IMR-90 (cell line): ENCODE data around the gene HHLA2. TPM values are rescaled to one million over a fixed set of nuclear protein-coding genes. Genes with fewer than 3 reads are reported as not detected.

Experiments used
- ATAC-seq: fragments of 200-7000 bp; cut with Tn5 transposase; 2 replicates; pipeline ENCODE4 v1.9.1; 2020; ENCODE audit warnings: low read depth, mild to moderate bottlenecking, moderate library complexity
- BruUV-seq: library from RNA; stranded (reverse); fragments of 400-500 nt; replicated peaks from 2 replicates; lab custom pipeline; 2021; lab: Mats Ljungman, UMichigan
- CTCF ChIA-PET: fragments of 300-600 bp; formaldehyde crosslinking; extraction: SDS; loops from one replicate; lab custom pipeline; 2021; ENCODE audit warnings: antibody characterized with exemption; lab: Yijun Ruan, JAX
- POLR2A ChIA-PET: fragments of 300-600 bp; sonication (Branson Sonifier 250); formaldehyde crosslinking; loops from one replicate; lab custom pipeline; 2022; ENCODE audit warnings: antibody characterized with exemption; ENCODE audit not compliant: unreplicated experiment; lab: Charles Lee
- DNase-seq: peaks from one replicate; pipeline ENCODE4 v3.0.0; 2013
- H2AFZ ChIP-seq: replicated peaks from 2 replicates; pipeline ENCODE3; 2013; ENCODE audit warnings: low read length, mild to moderate bottlenecking; ENCODE audit not compliant: poor library complexity
- H2AK5ac ChIP-seq: 2 replicates; pipeline ENCODE4 v1.6.1; 2013; ENCODE audit warnings: low read depth, low read length, inconsistent platforms
- H2AK9ac ChIP-seq: replicated peaks from 2 replicates; pipeline ENCODE3; 2013; ENCODE audit warnings: mild to moderate bottlenecking, low read depth, low read length, moderate library complexity; ENCODE audit not compliant: poor library complexity
- H2BK120ac ChIP-seq: 2 replicates; pipeline ENCODE4 v1.6.1; 2013; ENCODE audit warnings: low read depth, low read length, inconsistent platforms
- H2BK15ac ChIP-seq: 3 replicates; pipeline ENCODE4 v1.6.1; 2013; ENCODE audit warnings: low read depth, low read length, inconsistent platforms
- H2BK20ac ChIP-seq: 2 replicates; pipeline ENCODE4 v1.6.1; 2013; ENCODE audit warnings: low read depth, mild to moderate bottlenecking, inconsistent platforms, low read length, moderate library complexity
- H2BK5ac ChIP-seq: 2 replicates; pipeline ENCODE4 v1.6.1; 2013; ENCODE audit warnings: mild to moderate bottlenecking, low read depth, low read length, inconsistent platforms; ENCODE audit not compliant: poor library complexity, severe bottlenecking
- H3K14ac ChIP-seq: replicated peaks from 2 replicates; pipeline ENCODE4 v1.6.1; 2013; ENCODE audit warnings: low read depth, low read length, inconsistent platforms
- H3K18ac ChIP-seq: 2 replicates; pipeline ENCODE4 v1.6.1; 2013; ENCODE audit warnings: low read depth, low read length, control low read depth
- H3K23ac ChIP-seq: 2 replicates; pipeline ENCODE4 v1.6.1; 2013; ENCODE audit warnings: low read depth, low read length, inconsistent platforms
- H3K27ac ChIP-seq: 2 replicates; pipeline ENCODE4 v1.5.1; 2013; ENCODE audit warnings: mild to moderate bottlenecking, control low read depth, low read length; ENCODE audit not compliant: insufficient read depth
- H3K27me3 ChIP-seq: 2 replicates; pipeline ENCODE4 v1.6.1; 2013; ENCODE audit warnings: low read length; ENCODE audit not compliant: control insufficient read depth, insufficient read depth
- H3K36me3 ChIP-seq: 2 replicates; pipeline ENCODE4 v1.6.1; 2013; ENCODE audit warnings: low read length, mixed read lengths; ENCODE audit not compliant: control insufficient read depth, insufficient read depth
- H3K4ac ChIP-seq: 2 replicates; pipeline ENCODE4 v1.6.1; 2013; ENCODE audit warnings: low read depth, low read length, inconsistent platforms
- H3K4me1 ChIP-seq: 2 replicates; pipeline ENCODE4 v1.6.1; 2013; ENCODE audit warnings: low read length, mixed read lengths; ENCODE audit not compliant: control insufficient read depth, insufficient read depth
- H3K4me2 ChIP-seq: 2 replicates; pipeline ENCODE4 v1.6.1; 2013; ENCODE audit warnings: low read depth, mild to moderate bottlenecking, control low read depth, low read length, moderate library complexity
- H3K4me3 ChIP-seq: 2 replicates; pipeline ENCODE4 v1.5.1; 2013; ENCODE audit warnings: low read depth, mild to moderate bottlenecking, control low read depth, low read length, moderate library complexity; ENCODE audit not compliant: insufficient read depth
- H3K56ac ChIP-seq: 2 replicates; pipeline ENCODE4 v1.6.1; 2013; ENCODE audit warnings: low read length, inconsistent platforms; ENCODE audit not compliant: insufficient read depth; ENCODE audit errors: extremely low read depth
- H3K79me1 ChIP-seq, 2 experiments: 2 replicates each; pipeline ENCODE4 v1.6.1; 2013; ENCODE audit warnings: low read length in 2 of 2, inconsistent platforms in 1 of 2, low read depth in 1 of 2
- H3K9ac ChIP-seq: 2 replicates; pipeline ENCODE4 v1.6.1; 2013; ENCODE audit warnings: low read depth, low read length, control low read depth
- H3K9me1 ChIP-seq: 2 replicates; pipeline ENCODE4 v1.6.1; 2013; ENCODE audit warnings: low read length, inconsistent platforms; ENCODE audit not compliant: insufficient read depth
- H3K9me3 ChIP-seq: 2 replicates; pipeline ENCODE4 v1.6.1; 2013; ENCODE audit warnings: low read length; ENCODE audit not compliant: control insufficient read depth, insufficient read depth
- H4K20me1 ChIP-seq: 2 replicates; pipeline ENCODE4 v1.6.1; 2013; ENCODE audit warnings: low read length, inconsistent platforms; ENCODE audit not compliant: insufficient read depth
- H4K5ac ChIP-seq: 2 replicates; pipeline ENCODE4 v1.6.1; 2013; ENCODE audit warnings: mild to moderate bottlenecking, low read depth, low read length, control low read depth
- H4K8ac ChIP-seq, 2 experiments: 2 replicates each; pipeline ENCODE4 v1.6.1; 2013; ENCODE audit warnings: low read depth in 2 of 2, low read length in 2 of 2, control low read depth in 1 of 2, inconsistent platforms in 1 of 2
- H4K91ac ChIP-seq: 2 replicates; pipeline ENCODE4 v1.6.1; 2013; ENCODE audit warnings: low read depth, low read length, inconsistent platforms; ENCODE audit not compliant: insufficient read depth
- BHLHE40 ChIP-seq: fragments of 150-350 bp; IDR thresholded peaks from 2 replicates; pipeline ENCODE4 v1.6.1; 2016; ENCODE audit warnings: mild to moderate bottlenecking, low read depth, low read length
- CEBPB ChIP-seq: IDR thresholded peaks from 2 replicates; pipeline ENCODE4 v1.6.1; 2012; ENCODE audit warnings: low read depth, low read length, improper control_type of control experiment
- CHD1 ChIP-seq: IDR thresholded peaks from 2 replicates; pipeline ENCODE4 v1.6.1; 2012; ENCODE audit warnings: low read depth, low read length, improper control_type of control experiment
- MAFK ChIP-seq: IDR thresholded peaks from 2 replicates; pipeline ENCODE4 v1.6.1; 2012; ENCODE audit warnings: low read depth, low read length, improper control_type of control experiment
- NFE2L2 ChIP-seq: fragments of 150-350 bp; IDR thresholded peaks from 2 replicates; pipeline ENCODE4 v1.6.1; 2016; ENCODE audit warnings: low read depth, mild to moderate bottlenecking, low read length
- RAD21 ChIP-seq: IDR thresholded peaks from 2 replicates; pipeline ENCODE4 v1.6.1; 2012; ENCODE audit warnings: low read length, improper control_type of control experiment
- RFX5 ChIP-seq: IDR thresholded peaks from 2 replicates; pipeline ENCODE4 v1.8.0; 2012; ENCODE audit warnings: low read depth, mild to moderate bottlenecking, low read length, moderate library complexity
- SMC3 ChIP-seq: fragments of 150-350 bp; IDR thresholded peaks from 2 replicates; pipeline ENCODE4 v1.6.1; 2016; ENCODE audit warnings: low read depth, mild to moderate bottlenecking, antibody characterized with exemption, low read length, moderate library complexity
- USF2 ChIP-seq: fragments of 150-350 bp; IDR thresholded peaks from 2 replicates; pipeline ENCODE4 v1.6.1; 2017; ENCODE audit warnings: mild to moderate bottlenecking, antibody characterized with exemption, low read length, low read depth
- WGBS, 2 experiments: methylation state at CpG; one replicate each; pipeline versions ENCODE4 v1.1.5 to v1.1.7; 2013; ENCODE audit warnings: missing lambda C conversion rate in 2 of 2; ENCODE audit not compliant: insufficient read length in 1 of 2; ENCODE audit errors: extremely low coverage in 2 of 2; 5-methylcytosine and 5-hydroxymethylcytosine counted together
- dilution Hi-C: fragments of 300-500 bp; cut with HindIII; formaldehyde crosslinking; loops from one replicate; pipeline ENCODE4 v1.14.3; 2018; ENCODE audit warnings: low sequenced_read_pairs; ENCODE audit not compliant: unreplicated experiment
- in situ Hi-C: fragments of 300-500 bp; cut with MboI; formaldehyde crosslinking; loops from 3 replicates; pipeline ENCODE4 v1.14.3; 2019; ENCODE audit warnings: low sequenced_read_pairs, inconsistent platforms, mixed read lengths
- intact Hi-C: fragments of 100-400 bp; cut with micrococcal nuclease; formaldehyde crosslinking; loops from 2 replicates; pipeline ENCODE4 v1.10.0; 2022
- polyA plus RNA-seq, 3 experiments: library from polyadenylated mRNA; depleted of rRNA; stranded (reverse); fragments of >200 nt; gene quantifications; 2 replicates each; pipeline ENCODE4 v1.2.3, GENCODE V29; 2012; ENCODE audit warnings: low replicate concordance in 1 of 3
- total RNA-seq: library from RNA; depleted of rRNA; stranded (reverse); fragments of >200 nt; gene quantifications from 2 replicates; pipeline ENCODE4 v1.2.3, GENCODE V29; 2012

The HHLA2 gene
- total and polyA plus RNA-seq, 2 of the 4 experiments (the other 2 are of a cell fraction): not detected

GRCh38 chr3:108408883-108409799 lies 112.8 kb downstream of the HHLA2 start:
- Histone ChIP-seq H3K9me1 (no peaks in the 10 kb centered on the region; the same call in 1 of the 2 replicates), H4K91ac (no peak overlapping the region), H4K8ac (no peak overlapping the region), H3K4ac (no peak overlapping the region), H2AFZ (no peak overlapping the region), H2BK120ac (no peak overlapping the region), H2BK15ac (no peak overlapping the region), H2BK20ac (no peak overlapping the region), H3K9me3 (no peaks in the 10 kb centered on the region), H4K5ac (no peak overlapping the region), H3K27ac (no peak overlapping the region), H3K36me3 (no peaks in the 10 kb centered on the region), H3K23ac (no peak overlapping the region), H3K4me2 (no peak overlapping the region), H3K4me3 (no peak overlapping the region), H2AK5ac (no peak overlapping the region), H3K4me1 (no peaks in the 10 kb centered on the region), H2AK9ac (no peak overlapping the region), H3K27me3 (no peaks in the 10 kb centered on the region; the same call in 1 of the 2 replicates), H3K56ac (no peak overlapping the region), H3K18ac (no peak overlapping the region), H4K20me1 (no peaks in the 10 kb centered on the region), H2BK5ac (no peak overlapping the region), H3K9ac (no peak overlapping the region), H3K79me1 (no peaks in the 10 kb centered on the region), H3K14ac (no peak overlapping the region)
- TF ChIP-seq CHD1 (no peak), RFX5 (no peak), USF2 (no peak), BHLHE40 (no peak), NFE2L2 (no peak), SMC3 (no peak), RAD21 (no peak), CEBPB (no peak), MAFK (no peak)
- intact Hi-C loops: loop anchor here (5.0 to 10.0 kb wide), 5 partner anchors 254 to 732 kb away; no protein-coding TSS in a partner anchor
- POLR2A ChIA-PET: no interaction called here
- dilution Hi-C loops: no loop called here
- no TSS peak for BruUV-seq
- CTCF ChIA-PET: interaction anchor here (0.7 to 0.8 kb wide), 2 partner anchors 67 to 69 kb away, joined by 3 read pairs; no protein-coding TSS in a partner anchor
- in situ Hi-C loops: no loop called here
- no peak for DNase-seq
- ATAC-seq: no peak
- WGBS, 2 experiments: 71% methylated on average over 2 of the region's 7 CpGs; no CpG with 5 or more reads in 1 of the 2 experiments
